A549 treated with CpdA at 1 μM for 4 hours (cell line): ENCODE data around the gene GUK1. TPM values are rescaled to one million over a fixed set of nuclear protein-coding genes. Genes with fewer than 3 reads are reported as not detected.

Source experiments
- total RNA-seq: library from RNA; stranded (reverse); fragments of 200-300 nt; extraction: Qiagen RNA extraction; gene quantifications from 5 replicates; pipeline ENCODE4 v1.2.3, GENCODE V29; 2022; ENCODE audit warnings: low read depth

The GUK1 gene
- total RNA-seq = 113 to 153 TPM (median 143 TPM) in 5 replicates

DNA sequence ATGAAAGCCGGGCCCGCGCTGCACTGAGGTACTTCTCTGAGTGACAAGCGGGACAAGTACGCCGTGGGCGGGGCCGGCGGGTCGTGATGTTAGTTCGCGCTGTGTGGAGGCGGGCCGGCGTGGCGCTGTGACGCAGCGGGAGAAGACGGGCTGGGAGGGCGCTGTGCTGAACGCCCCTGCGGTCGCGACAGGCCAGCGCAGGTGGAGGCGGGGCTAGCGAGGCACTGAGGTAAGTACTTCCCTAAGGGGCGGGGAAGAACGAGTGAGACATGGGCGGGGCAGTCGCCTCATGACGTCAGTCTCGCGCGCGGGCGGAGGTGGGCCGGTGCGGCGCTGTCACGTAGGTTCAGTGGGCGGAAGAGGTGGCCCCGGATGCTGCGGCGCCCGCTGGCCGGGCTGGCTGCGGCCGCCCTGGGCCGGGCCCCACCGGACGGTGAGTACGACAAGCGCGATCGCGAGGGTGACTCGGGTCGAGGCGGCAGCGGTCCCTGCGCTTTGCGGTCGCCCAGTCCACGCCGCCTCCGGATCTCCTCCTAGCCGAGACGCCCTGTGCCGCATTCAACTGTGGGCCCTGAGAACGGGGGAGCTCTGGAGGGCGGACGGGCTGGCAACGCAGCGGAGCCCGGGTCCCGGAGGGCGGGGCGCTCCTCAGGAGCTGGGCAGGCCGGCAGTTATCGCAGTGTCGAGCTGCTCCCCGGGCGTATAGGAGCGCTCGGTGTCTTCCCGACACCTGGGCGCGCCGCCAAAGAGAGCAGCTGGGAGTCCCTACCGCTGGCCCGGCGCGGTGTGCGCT is at the start of gene GUK1:
GUK1 (plus strand) TSS at position 349 of the 793 bp plus-strand sequence; CDS start at position 373, 24 bp downstream.

GRCh38 chr1:228102791-228103620 is 37.1 kb upstream of the GUK1 start, which contains the start of gene C1orf35:
TSS of gene C1orf35 (minus strand) at chr1:228103325. CDS start at chr1:228103227, 98 bp downstream.

GRCh38 chr1:228109073-228109961 is 30.8 kb upstream of the GUK1 start, which contains the start of gene MRPL55:
TSS of gene MRPL55 (minus strand) at chr1:228109299. CDS start at chr1:228108260, 1,039 bp downstream.

DNA sequence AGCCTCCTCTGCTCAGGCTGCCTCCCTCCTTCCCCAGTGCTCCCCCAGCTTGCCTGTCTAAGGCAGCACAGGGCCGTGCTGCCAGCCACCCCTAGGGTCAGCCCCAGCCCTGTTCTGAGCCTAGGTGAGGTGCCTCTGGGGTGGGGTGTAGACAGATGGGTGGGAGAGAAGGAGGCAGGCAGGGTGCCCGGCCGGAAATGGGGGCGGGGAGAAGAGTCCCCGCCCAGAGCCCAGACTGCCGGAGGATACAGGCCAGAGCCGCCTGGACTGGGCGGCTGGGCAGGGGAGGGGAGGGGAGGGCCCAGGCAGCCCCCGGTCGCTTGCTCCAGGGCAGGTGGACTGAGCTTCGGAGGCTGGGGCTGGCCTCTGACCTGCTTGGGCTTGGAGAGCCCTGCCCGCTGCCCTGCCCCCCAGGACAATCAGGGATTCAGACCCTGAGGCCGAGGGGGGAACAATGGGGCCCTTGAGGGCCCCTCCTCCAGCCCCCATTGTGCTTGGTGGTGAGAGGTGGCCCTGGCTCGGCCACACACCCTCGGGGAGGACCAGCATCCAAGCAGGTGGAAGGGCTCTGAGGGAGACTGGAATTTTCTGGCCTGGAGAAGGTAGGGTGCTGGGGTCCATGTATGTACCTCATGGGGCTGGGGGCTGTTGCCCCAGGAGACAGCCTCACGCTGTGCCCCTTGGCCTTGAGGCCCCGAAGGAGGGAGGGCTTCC is 9.5 kb downstream of the GUK1 start, which contains the start of gene GJC2:
GJC2 (plus strand) TSS at position 525 of the 714 bp plus-strand sequence. CDS start 7,829 bp downstream, outside the sequence.

DNA sequence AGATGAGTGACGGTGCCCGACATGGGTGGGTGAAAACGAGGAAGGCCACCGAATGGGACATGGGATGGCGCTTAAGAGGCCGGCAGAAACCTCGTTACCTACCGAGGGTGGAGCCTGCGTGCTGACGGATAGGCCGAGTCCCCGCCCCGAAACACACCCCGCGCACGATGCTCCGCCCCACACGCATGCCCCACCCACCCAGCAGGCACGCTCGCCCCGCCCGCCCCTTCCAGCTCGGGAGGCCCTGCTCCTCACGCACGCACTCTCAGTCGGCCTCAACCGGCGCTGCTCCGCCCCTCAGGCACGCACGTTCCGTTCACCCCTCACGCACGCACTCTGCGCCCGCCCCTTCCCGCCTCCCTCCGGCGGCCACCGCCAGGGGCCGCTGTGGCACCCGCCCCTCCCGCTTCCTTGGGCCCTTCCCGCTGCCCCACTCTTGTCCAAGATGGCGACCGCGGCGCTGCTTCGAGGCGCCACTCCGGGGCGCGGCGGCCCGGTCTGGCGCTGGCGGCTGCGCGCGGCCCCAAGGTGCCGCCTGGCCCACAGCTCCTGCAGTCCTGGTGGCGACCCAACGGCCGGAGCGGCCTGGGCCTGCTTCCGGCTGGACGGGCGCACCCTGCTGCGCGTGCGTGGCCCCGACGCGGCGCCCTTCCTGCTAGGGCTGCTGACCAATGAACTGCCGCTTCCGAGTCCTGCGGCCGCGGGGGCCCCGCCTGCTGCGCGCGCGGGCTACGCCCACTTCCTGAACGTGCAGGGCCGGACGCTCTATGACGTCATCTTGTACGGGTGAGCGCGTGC is 25.5 kb downstream of the GUK1 start, which contains the start of gene IBA57:
IBA57 (plus strand) TSS at position 433 of the 798 bp plus-strand sequence; CDS start at position 446, 13 bp downstream.

Other genes with a start within 250 kb of the GUK1 start
- gene WNT9A, start 192.3 kb upstream of the GUK1 start, total RNA-seq = 6.3 to 9.0 TPM (median 8.1 TPM) in 5 replicates
- 0.02 to 0.06 TPM (median 0.05 TPM) in 3 of 5 replicates, not detected in the others for gene WNT3A, start 133.3 kb upstream of the GUK1 start, total RNA-seq
- 380 to 467 TPM (median 447 TPM) in 5 replicates for gene ARF1, start 57.6 kb upstream of the GUK1 start, total RNA-seq
- gene C1orf35, start 37.0 kb upstream of the GUK1 start, total RNA-seq = 27.8 to 36.9 TPM (median 35.9 TPM) in 5 replicates
- gene MRPL55, start 31.0 kb upstream of the GUK1 start, total RNA-seq = 79.8 to 96.2 TPM (median 84.6 TPM) in 5 replicates
- gene GJC2, start 9.7 kb downstream of the GUK1 start, total RNA-seq = 0.31 to 0.56 TPM (median 0.45 TPM) in 5 replicates
- 2.6 to 7.4 TPM (median 5.8 TPM) in 5 replicates for gene IBA57, start 25.5 kb downstream of the GUK1 start, total RNA-seq
- 5.1 to 6.3 TPM (median 5.8 TPM) in 5 replicates for gene OBSCN, start 67.8 kb downstream of the GUK1 start, total RNA-seq